SK-N-SH treated with all-trans-retinoic acid at 6 μM for 48 hours (cell line): ENCODE results near the gene CDCA8.
A peak's percentile ranks its signal among the peaks of the same experiment; 100 is the strongest.

ENCODE experiments used
- ATAC-seq: fragments of 200-7000 bp; cut with Tn5 transposase; 3 replicates; pipeline ENCODE4 v1.9.1; 2020; ENCODE audit warnings: mild to moderate bottlenecking, moderate library complexity
- ARNTL ChIP-seq: fragments of 450-650 bp; formaldehyde crosslinking; IDR thresholded peaks from 2 replicates; pipeline ENCODE4 v1.5.0; 2020; ENCODE audit warnings: low read depth, mild to moderate bottlenecking, moderate library complexity, borderline replicate concordance
- BACH2 ChIP-seq: fragments of 250-450 bp; sonication (Bioruptor Pico); IDR thresholded peaks from 2 replicates; pipeline ENCODE4 v1.9.0; 2021; ENCODE audit warnings: mild to moderate bottlenecking, borderline replicate concordance
- CREB5 ChIP-seq: fragments of 250-450 bp; sonication (Bioruptor Pico); IDR thresholded peaks from 2 replicates; pipeline ENCODE4 v1.5.1; 2020; ENCODE audit warnings: low read depth, mild to moderate bottlenecking, moderate library complexity
- CSDC2 ChIP-seq: fragments of 250-450 bp; sonication (Bioruptor Pico); IDR thresholded peaks from 2 replicates; pipeline ENCODE4 v1.5.0; 2020; ENCODE audit warnings: mild to moderate bottlenecking, moderate library complexity
- CSRNP3 ChIP-seq: fragments of 250-450 bp; sonication (Bioruptor Pico); IDR thresholded peaks from 2 replicates; pipeline ENCODE4 v1.5.1; 2021; ENCODE audit warnings: mild to moderate bottlenecking, moderate library complexity
- ESRRG ChIP-seq: fragments of 250-450 bp; sonication (Bioruptor Pico); IDR thresholded peaks from 2 replicates; pipeline ENCODE4 v1.6.1; 2021; ENCODE audit warnings: mild to moderate bottlenecking
- OSR1 ChIP-seq: fragments of 250-450 bp; sonication (Bioruptor Pico); IDR thresholded peaks from 2 replicates; pipeline ENCODE4 v1.8.0; 2022; ENCODE audit warnings: moderate library complexity, mild to moderate bottlenecking, inconsistent platforms
- PATZ1 ChIP-seq: fragments of 250-450 bp; sonication (Bioruptor Pico); IDR thresholded peaks from 2 replicates; pipeline ENCODE4 v1.8.0; 2020; ENCODE audit warnings: mild to moderate bottlenecking, moderate library complexity, borderline replicate concordance
- POU6F1 ChIP-seq: fragments of 250-450 bp; sonication (Bioruptor Pico); IDR thresholded peaks from 2 replicates; pipeline ENCODE4 v1.8.0; 2021; ENCODE audit warnings: low read depth, mild to moderate bottlenecking, moderate library complexity, borderline replicate concordance
- PPARA ChIP-seq: fragments of 250-450 bp; sonication (Bioruptor Pico); IDR thresholded peaks from 2 replicates; pipeline ENCODE4 v1.5.0; 2020; ENCODE audit warnings: mild to moderate bottlenecking, borderline replicate concordance
- RARB ChIP-seq: fragments of 250-450 bp; sonication (Bioruptor Pico); IDR thresholded peaks from 2 replicates; pipeline ENCODE4 v1.8.0; 2021; ENCODE audit warnings: mild to moderate bottlenecking, moderate library complexity
- SNAI2 ChIP-seq: fragments of 250-450 bp; sonication (Bioruptor Pico); IDR thresholded peaks from 2 replicates; pipeline ENCODE4 v1.5.0; 2020; ENCODE audit warnings: mild to moderate bottlenecking, moderate library complexity
- TCF4 ChIP-seq: fragments of 250-450 bp; sonication (Bioruptor Pico); IDR thresholded peaks from 2 replicates; pipeline ENCODE4 v1.8.0; 2021; ENCODE audit warnings: mild to moderate bottlenecking, moderate library complexity, borderline replicate concordance
- TSHZ2 ChIP-seq: fragments of 250-450 bp; sonication (Bioruptor Pico); IDR thresholded peaks from 2 replicates; pipeline ENCODE4 v1.5.0; 2020; ENCODE audit warnings: mild to moderate bottlenecking, moderate library complexity
- ZC3H10 ChIP-seq: fragments of 250-450 bp; sonication (Bioruptor Pico); IDR thresholded peaks from 2 replicates; pipeline ENCODE4 v1.5.1; 2021; ENCODE audit warnings: mild to moderate bottlenecking, moderate library complexity
- ZFP3 ChIP-seq: fragments of 250-450 bp; sonication (Bioruptor Pico); IDR thresholded peaks from 2 replicates; pipeline ENCODE4 v1.5.0; 2020; ENCODE audit warnings: mild to moderate bottlenecking, moderate library complexity
- ZFP30 ChIP-seq: fragments of 450-650 bp; formaldehyde crosslinking; IDR thresholded peaks from 2 replicates; pipeline ENCODE4 v1.5.0; 2022; ENCODE audit warnings: mild to moderate bottlenecking, moderate library complexity
- ZNF565 ChIP-seq: fragments of 450-650 bp; formaldehyde crosslinking; conservative IDR thresholded peaks from 2 replicates; pipeline ENCODE4 v1.5.0; 2020; ENCODE audit warnings: low read depth, mild to moderate bottlenecking, moderate library complexity
- ZNF8 ChIP-seq: fragments of 450-650 bp; formaldehyde crosslinking; IDR thresholded peaks from 2 replicates; pipeline ENCODE4 v1.5.0; 2020; ENCODE audit warnings: mild to moderate bottlenecking, moderate library complexity

Gene CDCA8

GRCh38 chr1:37653906-37654305 is 38.4 kb upstream of the CDCA8 start:
- ATAC-seq, result no peak
- TF ChIP-seq ARNTL (CRISPR knock-in tag), result no peak
- TF ChIP-seq TCF4 (CRISPR knock-in tag), result no peak
- no peak for TF ChIP-seq ZFP30 (CRISPR knock-in tag)
- TF ChIP-seq ZNF8, result no peak
- TF ChIP-seq OSR1 (CRISPR knock-in tag), result no peak
- no peak for TF ChIP-seq PATZ1 (CRISPR knock-in tag)
- no peak for TF ChIP-seq SNAI2 (CRISPR knock-in tag)
- no peak for TF ChIP-seq CSDC2 (CRISPR knock-in tag)
- TF ChIP-seq ZC3H10 (CRISPR knock-in tag), result no peak
- TF ChIP-seq BACH2 (CRISPR knock-in tag), result no peak
- TF ChIP-seq TSHZ2 (CRISPR knock-in tag), result no peak
- TF ChIP-seq RARB, result no peak
- no peak for TF ChIP-seq POU6F1 (CRISPR knock-in tag)
- no peak for TF ChIP-seq ZFP3 (CRISPR knock-in tag)
- TF ChIP-seq CSRNP3, result no peak
- TF ChIP-seq PPARA, result no peak
- no peak for TF ChIP-seq ZNF565 (CRISPR knock-in tag)
- TF ChIP-seq CREB5, result no peak

- ATAC-seq, result peak; percentile 22; the same call in 1 of the 3 replicates
- no peak for TF ChIP-seq CSDC2 (CRISPR knock-in tag)
- no peak for TF ChIP-seq POU6F1 (CRISPR knock-in tag)
- no peak for TF ChIP-seq ESRRG (CRISPR knock-in tag)
- TF ChIP-seq PATZ1 (CRISPR knock-in tag), result no peak
- no peak for TF ChIP-seq ZNF8
- TF ChIP-seq BACH2 (CRISPR knock-in tag), result no peak
- no peak for TF ChIP-seq CSRNP3
- no peak for TF ChIP-seq SNAI2 (CRISPR knock-in tag)
- TF ChIP-seq ZFP3 (CRISPR knock-in tag), result no peak
- TF ChIP-seq, all 23 proteins: peak for 0
Measured at GRCh38 chr1:37655274-37655673, 37.0 kb upstream of the CDCA8 start.
